OCI-LY1 (cell line): ENCODE data around the gene ERVH48-1.

Experiments
- EZH2 ChIP-seq: fragments of 200-600 bp; sonication (generic), shearing (Covaris generic); IDR thresholded peaks from 2 replicates; pipeline ENCODE4 v1.8.0; 2017; ENCODE audit warnings: borderline replicate concordance, mixed run types, mild to moderate bottlenecking, antibody characterized with exemption, low read length, moderate library complexity, mixed read lengths
- TF ChIP-seq, protein P1 (sequence below): fragments of 200-600 bp; sonication (generic), shearing (Covaris generic); IDR thresholded peaks from 2 replicates; pipeline ENCODE4 v1.5.1; 2017; ENCODE audit warnings: mild to moderate bottlenecking, antibody characterized with exemption, low read length, moderate library complexity, mixed read lengths

DNA sequence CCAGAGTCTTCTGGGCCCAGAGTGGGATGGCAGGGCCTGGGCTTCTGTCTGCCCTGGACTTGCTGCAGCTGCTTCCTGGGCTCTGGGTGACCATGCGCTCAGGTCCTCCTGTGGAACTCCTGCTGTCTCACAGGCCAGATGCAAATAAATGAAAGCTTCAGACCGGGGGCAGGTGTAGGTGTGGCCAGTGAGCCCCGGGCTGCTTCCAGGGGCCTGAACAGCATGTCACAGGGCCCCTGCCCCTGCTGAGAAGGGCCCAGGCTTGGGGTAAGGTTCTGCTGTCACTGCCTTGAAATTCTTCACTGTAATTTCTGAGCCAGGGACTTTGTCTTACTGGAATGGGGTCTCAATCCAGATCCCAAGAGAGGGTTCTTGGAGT, 46.5 kb upstream of the ERVH48-1 start:
- TF ChIP-seq, protein P1, sequence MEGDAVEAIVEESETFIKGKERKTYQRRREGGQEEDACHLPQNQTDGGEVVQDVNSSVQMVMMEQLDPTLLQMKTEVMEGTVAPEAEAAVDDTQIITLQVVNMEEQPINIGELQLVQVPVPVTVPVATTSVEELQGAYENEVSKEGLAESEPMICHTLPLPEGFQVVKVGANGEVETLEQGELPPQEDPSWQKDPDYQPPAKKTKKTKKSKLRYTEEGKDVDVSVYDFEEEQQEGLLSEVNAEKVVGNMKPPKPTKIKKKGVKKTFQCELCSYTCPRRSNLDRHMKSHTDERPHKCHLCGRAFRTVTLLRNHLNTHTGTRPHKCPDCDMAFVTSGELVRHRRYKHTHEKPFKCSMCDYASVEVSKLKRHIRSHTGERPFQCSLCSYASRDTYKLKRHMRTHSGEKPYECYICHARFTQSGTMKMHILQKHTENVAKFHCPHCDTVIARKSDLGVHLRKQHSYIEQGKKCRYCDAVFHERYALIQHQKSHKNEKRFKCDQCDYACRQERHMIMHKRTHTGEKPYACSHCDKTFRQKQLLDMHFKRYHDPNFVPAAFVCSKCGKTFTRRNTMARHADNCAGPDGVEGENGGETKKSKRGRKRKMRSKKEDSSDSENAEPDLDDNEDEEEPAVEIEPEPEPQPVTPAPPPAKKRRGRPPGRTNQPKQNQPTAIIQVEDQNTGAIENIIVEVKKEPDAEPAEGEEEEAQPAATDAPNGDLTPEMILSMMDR = no peak
- TF ChIP-seq EZH2 = no peak
